H9 (cell line): Measurements from ENCODE around the gene LITAF. TPM values are rescaled to one million over a fixed set of nuclear protein-coding genes. Genes with fewer than 3 reads are reported as not detected.

ENCODE experiments used
- DNase-seq: peaks from one replicate; pipeline ENCODE4 v3.0.0-alpha.2; 2017
- H2AFZ ChIP-seq: one replicate; pipeline ENCODE4 v1.6.1; 2013; ENCODE audit warnings: mild to moderate bottlenecking, low read length, control low read depth, moderate library complexity
- H2AK5ac ChIP-seq: 2 replicates; pipeline ENCODE4 v1.6.1; 2013; ENCODE audit warnings: low read length, control low read depth, mixed read lengths; ENCODE audit not compliant: insufficient read length
- H2BK120ac ChIP-seq: one replicate; pipeline ENCODE4 v1.6.1; 2013; ENCODE audit warnings: low read depth, mild to moderate bottlenecking, low read length, control low read depth, inconsistent platforms; ENCODE audit not compliant: poor library complexity, severe bottlenecking
- H2BK12ac ChIP-seq: 2 replicates; pipeline ENCODE4 v1.6.1; 2013; ENCODE audit warnings: low read length, control low read depth, mixed read lengths, low read depth; ENCODE audit not compliant: insufficient read length
- H2BK15ac ChIP-seq: 2 replicates; pipeline ENCODE4 v1.6.1; 2013; ENCODE audit warnings: low read depth, low read length, control low read depth
- H2BK20ac ChIP-seq: one replicate; pipeline ENCODE4 v1.6.1; 2013; ENCODE audit warnings: low read depth, mild to moderate bottlenecking, low read length, control low read depth, inconsistent platforms; ENCODE audit not compliant: poor library complexity, severe bottlenecking
- H2BK5ac ChIP-seq: 2 replicates; pipeline ENCODE4 v1.6.1; 2013; ENCODE audit warnings: low read length, control low read depth, mixed read lengths; ENCODE audit not compliant: insufficient read length
- H3K14ac ChIP-seq: 2 replicates; pipeline ENCODE4 v1.6.1; 2013; ENCODE audit warnings: low read length, control low read depth; ENCODE audit not compliant: insufficient read depth
- H3K18ac ChIP-seq: 2 replicates; pipeline ENCODE4 v1.6.1; 2013; ENCODE audit warnings: low read depth, mild to moderate bottlenecking, mixed read lengths, low read length, control low read depth; ENCODE audit not compliant: insufficient read length
- H3K23ac ChIP-seq: 2 replicates; pipeline ENCODE4 v1.6.1; 2013; ENCODE audit warnings: low read length, control low read depth, mixed read lengths, low read depth; ENCODE audit not compliant: insufficient read length
- H3K23me2 ChIP-seq: 2 replicates; pipeline ENCODE4 v1.6.1; 2013; ENCODE audit warnings: low read depth, mild to moderate bottlenecking, mixed read lengths, low read length, control low read depth; ENCODE audit not compliant: insufficient read length, poor library complexity, severe bottlenecking
- H3K27ac ChIP-seq: 2 replicates; pipeline ENCODE4 v1.5.1; 2013; ENCODE audit warnings: low read length, control low read depth, mixed read lengths, low read depth; ENCODE audit not compliant: insufficient read length
- H3K27me3 ChIP-seq: 2 replicates; pipeline ENCODE4 v1.6.1; 2013; ENCODE audit warnings: low read length, control low read depth, inconsistent platforms; ENCODE audit not compliant: insufficient read depth
- H3K4ac ChIP-seq: 2 replicates; pipeline ENCODE4 v1.6.1; 2013; ENCODE audit warnings: low read depth, mild to moderate bottlenecking, control low read depth, inconsistent platforms, low read length, moderate library complexity
- H3K4me1 ChIP-seq: 2 replicates; pipeline ENCODE4 v1.6.1; 2013; ENCODE audit warnings: low read length, control low read depth, inconsistent platforms; ENCODE audit not compliant: insufficient read depth
- H3K4me2 ChIP-seq: 2 replicates; pipeline ENCODE4 v1.6.1; 2013; ENCODE audit warnings: low read length, control low read depth, mixed read lengths; ENCODE audit not compliant: insufficient read length, insufficient read depth
- H3K56ac ChIP-seq: 2 replicates; pipeline ENCODE4 v1.6.1; 2013; ENCODE audit warnings: low read depth, mild to moderate bottlenecking, mixed read lengths, low read length, control low read depth; ENCODE audit not compliant: insufficient read length
- H3K79me1 ChIP-seq: 2 replicates; pipeline ENCODE4 v1.6.1; 2013; ENCODE audit warnings: low read depth, mild to moderate bottlenecking, moderate library complexity, low read length, control low read depth, inconsistent platforms; ENCODE audit not compliant: insufficient read depth, poor library complexity, severe bottlenecking
- H3K79me2 ChIP-seq: 2 replicates; pipeline ENCODE4 v1.6.1; 2013; ENCODE audit warnings: low read length, control low read depth, inconsistent platforms; ENCODE audit not compliant: insufficient read depth
- H3K9ac ChIP-seq: 2 replicates; pipeline ENCODE4 v1.6.1; 2013; ENCODE audit warnings: low read length, control low read depth, mixed read lengths; ENCODE audit not compliant: insufficient read length; ENCODE audit errors: extremely low read depth
- H3K9me3 ChIP-seq: one replicate; pipeline ENCODE4 v1.6.1; 2013; ENCODE audit warnings: low read depth, low read length, inconsistent platforms; ENCODE audit not compliant: control insufficient read depth
- H3T11ph ChIP-seq: one replicate; pipeline ENCODE4 v1.6.1; 2013; ENCODE audit warnings: mild to moderate bottlenecking, low read length, control low read depth, inconsistent platforms
- H4K20me1 ChIP-seq: one replicate; pipeline ENCODE4 v1.6.1; 2013; ENCODE audit not compliant: control insufficient read depth, insufficient read length, insufficient read depth
- H4K5ac ChIP-seq: 2 replicates; pipeline ENCODE4 v1.6.1; 2013; ENCODE audit warnings: low read depth, mild to moderate bottlenecking, mixed read lengths, low read length, control low read depth; ENCODE audit not compliant: insufficient read length
- H4K8ac ChIP-seq: replicated peaks from 2 replicates; pipeline ENCODE4 v1.6.1; 2013; ENCODE audit warnings: low read length, control low read depth, mixed read lengths, low read depth; ENCODE audit not compliant: insufficient read length
- H4K91ac ChIP-seq: 2 replicates; pipeline ENCODE4 v1.6.1; 2013; ENCODE audit warnings: low read depth, mild to moderate bottlenecking, moderate library complexity, mixed read lengths, low read length, control low read depth; ENCODE audit not compliant: insufficient read length
- H3K27ac Mint-ChIP-seq, 3 experiments: 2 replicates in 2 of 3; 3 replicates in 1 of 3; pipeline ENCODE4 v1.8.0; 2020 to 2021; ENCODE audit warnings: mixed read lengths in 3 of 3, mild to moderate bottlenecking in 1 of 3, moderate library complexity in 1 of 3
- H3K27me3 Mint-ChIP-seq: 2 replicates; pipeline ENCODE4 v1.8.0; 2021; ENCODE audit warnings: low read depth, mild to moderate bottlenecking, moderate library complexity, mixed read lengths
- H3K36me3 Mint-ChIP-seq, 3 experiments: 2 replicates in 2 of 3; 3 replicates in 1 of 3; pipeline ENCODE4 v1.8.0; 2020 to 2021; ENCODE audit warnings: low read depth in 3 of 3, mixed read lengths in 3 of 3; ENCODE audit not compliant: insufficient read depth in 1 of 3
- H3K4me1 Mint-ChIP-seq, 2 experiments: 2 replicates each; pipeline ENCODE4 v1.8.0; 2020; ENCODE audit warnings: mixed read lengths in 2 of 2
- H3K4me3 Mint-ChIP-seq, 2 experiments: 2 replicates in 1 of 2; 3 replicates in 1 of 2; pipeline ENCODE4 v1.8.0; 2020 to 2021; ENCODE audit warnings: mild to moderate bottlenecking in 2 of 2, mixed read lengths in 2 of 2, moderate library complexity in 1 of 2
- H3K9me3 Mint-ChIP-seq, 2 experiments: 2 replicates in 1 of 2; 3 replicates in 1 of 2; pipeline ENCODE4 v1.8.0; 2020; ENCODE audit warnings: mild to moderate bottlenecking in 2 of 2, mixed read lengths in 2 of 2, moderate library complexity in 1 of 2
- CTCF ChIP-seq: fragments of 200-600 bp; sonication (generic); conservative IDR thresholded peaks from 3 replicates; pipeline ENCODE4 v1.8.0; 2021; ENCODE audit warnings: antibody characterized with exemption, mild to moderate bottlenecking
- WGBS: extraction: QIAGEN DNeasy Blood & Tissue Kit; methylation state at CpG from one replicate; pipeline ENCODE4 v1.1.7; 2013; ENCODE audit warnings: missing lambda C conversion rate, low lambda C conversion rate, mixed read lengths; ENCODE audit not compliant: insufficient read length; ENCODE audit errors: extremely low coverage; 5-methylcytosine and 5-hydroxymethylcytosine counted together
- total RNA-seq: library from RNA; stranded (reverse); gene quantifications from 2 replicates; pipeline ENCODE4 v1.2.1, GENCODE V29; 2021

LITAF gene
- total RNA-seq, 1 experiment from 2014 or later, result 249 TPM

GRCh38 chr16:11625769-11626168 lies 39.0 kb upstream of the LITAF start:
- H2BK5ac ChIP-seq, result no peak overlapping the region
- H3K14ac ChIP-seq, result no peak overlapping the region
- no peak overlapping the region for H3K23ac ChIP-seq
- no peak overlapping the region for H3K4ac ChIP-seq
- no peaks in the 10 kb centered on the region for H3K27me3 ChIP-seq
- H4K5ac ChIP-seq, result no peak overlapping the region
- no peaks in the 10 kb centered on the region for H4K20me1 ChIP-seq
- no peak overlapping the region for H2BK15ac ChIP-seq
- no peaks in the 10 kb centered on the region for H3K79me1 ChIP-seq
- no peak overlapping the region for H2BK12ac ChIP-seq
- H3K27ac ChIP-seq, result no peak overlapping the region
- no peak overlapping the region for H3T11ph ChIP-seq
- TF ChIP-seq CTCF, result no peak
- H3K18ac ChIP-seq, result no peak overlapping the region
- no CpG with 5 or more reads among the region's 4 CpGs for WGBS
- H3K9me3 ChIP-seq, result no peaks in the 10 kb centered on the region
- no peak overlapping the region for H2AK5ac ChIP-seq
- H3K56ac ChIP-seq, result no peak overlapping the region
- H3K23me2 ChIP-seq, result no peaks in the 10 kb centered on the region
- Mint-ChIP-seq H3K27me3 (peaks cover 1% of the 10 kb centered on the region; the same call in 1 of the 2 replicates), H3K27ac (0 out of 7 replicates have a peak overlapping the region, but pooled peaks of 1 of the 3 experiments have one; percentile 25), H3K4me1 (peaks cover 21 to 24% of the 10 kb centered on the region in 2 experiments), H3K9me3 (no peaks in the 10 kb centered on the region), H3K4me3 (no peak overlapping the region), H3K36me3 (0 out of 7 replicates have a peak, but pooled peaks cover 0 to 4% (median 0%) of the 10 kb centered on the region in 3 experiments)
- H3K9ac ChIP-seq, result no peak overlapping the region
- no peak overlapping the region for H2BK20ac ChIP-seq
- H3K4me2 ChIP-seq, result no peak overlapping the region
- no peak overlapping the region for H2AFZ ChIP-seq
- no peaks in the 10 kb centered on the region for H3K4me1 ChIP-seq
- no peak overlapping the region for H4K8ac ChIP-seq
- H2BK120ac ChIP-seq, result no peak overlapping the region
- no peak overlapping the region for H4K91ac ChIP-seq
- no peaks in the 10 kb centered on the region for H3K79me2 ChIP-seq
- DNase-seq, result no peak
